Measurements from ENCODE around the gene MATK. TPM values are rescaled to one million over a fixed set of nuclear protein-coding genes. Genes with fewer than 3 reads are reported as not detected.

Gene MATK
- total RNA-seq, 2 donors from 2014 or later, result 5.7 to 5.8 TPM

DNA sequence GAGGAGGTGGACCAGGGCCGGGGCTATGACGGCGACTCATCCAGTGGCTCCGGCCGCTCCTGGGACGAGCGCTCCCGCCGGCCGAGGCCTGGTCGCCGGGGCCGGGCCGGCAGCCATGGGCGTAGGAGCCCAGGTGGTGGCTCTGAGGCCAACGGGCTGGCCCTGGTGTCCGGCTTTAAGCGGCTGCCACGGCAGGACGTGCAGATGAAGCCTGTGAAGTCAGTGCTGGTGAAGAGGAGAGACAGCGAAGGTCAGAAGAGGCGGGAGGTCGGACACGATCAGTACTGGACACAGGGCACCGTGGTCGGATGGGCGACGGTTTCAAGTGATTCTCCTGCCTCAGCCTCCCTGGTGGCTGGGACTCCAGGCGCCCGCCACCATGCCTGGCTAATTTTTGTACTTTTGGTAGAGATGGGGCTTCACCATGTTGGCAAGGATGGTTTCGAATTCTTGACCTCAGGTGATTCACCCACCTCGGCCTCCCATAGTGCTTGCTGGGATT lies 55.7 kb downstream of the MATK start:
- no peak for TF ChIP-seq CTCF (conservative IDR thresholded peaks at IDR 0.05)
- no peak for DNase-seq
- Histone ChIP-seq H3K9me3 (ENCODE audit: control insufficient read depth, low read length) (no peaks in the 10 kb centered on the region), H3K9ac (ENCODE audit: extremely low read depth, low read length, poor library complexity, severe bottlenecking) (no peak overlapping the region), H3K4me1 (ENCODE audit: control insufficient read depth, insufficient read depth, low read length) (no peaks in the 10 kb centered on the region), H3K27ac (ENCODE audit: low read depth, low read length) (no peak overlapping the region), H3K27me3 (ENCODE audit: control insufficient read depth, insufficient read depth, low read length, poor library complexity, severe bottlenecking) (no peaks in the 10 kb centered on the region), H3K36me3 (ENCODE audit: control insufficient read depth, insufficient read depth, low read length) (no peaks in the 10 kb centered on the region), H3K4me3 (ENCODE audit: low read length) (no peak overlapping the region)
- peaks cover 2% of the 10 kb centered on the region for H3K36me3 Mint-ChIP-seq (ENCODE audit: low read depth)
- H3K4me3 Mint-ChIP-seq, result no peak overlapping the region
- no peak overlapping the region for H3K27ac Mint-ChIP-seq
- no peaks in the 10 kb centered on the region for H3K9me3 Mint-ChIP-seq
- H3K27me3 Mint-ChIP-seq (ENCODE audit: insufficient read depth), result peaks cover 2% of the 10 kb centered on the region
- 90 to 96% methylated on average over 17 to 32 of the region's 32 CpGs for WGBS, 2 experiments (ENCODE audit: insufficient coverage in 1 of 2, insufficient read length in 1 of 2)
- H3K4me1 Mint-ChIP-seq, result no peaks in the 10 kb centered on the region

Other genes with a start within 250 kb of the MATK start
- 1 to 10 TPM; 4.6 to 5.7 TPM for gene TEKTIP1, start 247.2 kb downstream of the MATK start, total RNA-seq
- gene MFSD12, start 228.8 kb downstream of the MATK start, total RNA-seq, result 10 to 100 TPM; 48.2 to 62.4 TPM
- gene HMG20B, start 213.4 kb downstream of the MATK start, total RNA-seq, result 100 to 1,000 TPM in 1 of 2 donors, 10 to 100 TPM in 1; 80.7 to 102 TPM
- 1 to 10 TPM in 1 of 2 donors, under 1 TPM in 1; 0.93 to 1.5 TPM for gene GIPC3, start 200.9 kb downstream of the MATK start, total RNA-seq
- gene TBXA2R, start 179.5 kb downstream of the MATK start, total RNA-seq, result under 1 TPM; 0.29 to 0.42 TPM
- 10 to 100 TPM; 31.5 to 33.5 TPM for gene CACTIN, start 159.6 kb downstream of the MATK start, total RNA-seq
- 10 to 100 TPM; 43.5 to 51.5 TPM for gene PIP5K1C, start 85.9 kb downstream of the MATK start, total RNA-seq
- 10 to 100 TPM; 15.7 to 25.9 TPM for gene TJP3, start 78.0 kb downstream of the MATK start, total RNA-seq
- gene APBA3, start 24.7 kb downstream of the MATK start, total RNA-seq, result 10 to 100 TPM; 27.5 to 42.2 TPM
- 10 to 100 TPM; 38.1 to 38.9 TPM for gene MRPL54, start 23.7 kb downstream of the MATK start, total RNA-seq
- gene RAX2, start 14.2 kb downstream of the MATK start, total RNA-seq, result not detected
- 10 to 100 TPM; 16.4 to 24.6 TPM for gene ZFR2, start 82.7 kb upstream of the MATK start, total RNA-seq
- 1 to 10 TPM in 1 of 2 donors, under 1 TPM in 1; 0.58 to 2.8 TPM for gene ATCAY, start 94.3 kb upstream of the MATK start, total RNA-seq
- 10 to 100 TPM; 22.1 to 36.4 TPM for gene NMRK2, start 146.7 kb upstream of the MATK start, total RNA-seq
- 100 to 1,000 TPM in 1 of 2 donors, 10 to 100 TPM in 1; 89.9 to 106 TPM for gene DAPK3, start 184.7 kb upstream of the MATK start, total RNA-seq
- gene EEF2, start 199.1 kb upstream of the MATK start, total RNA-seq, result 1,000 to 10,000 TPM; 1,913 to 2,886 TPM
- gene PIAS4, start 221.4 kb upstream of the MATK start, total RNA-seq, result 10 to 100 TPM; 57.5 to 58.1 TPM